GM12878 (cell line): Measurements from ENCODE around the gene FBN2. TPM values are rescaled to one million over a fixed set of nuclear protein-coding genes. Genes with fewer than 3 reads are reported as not detected.

Experiments
- ATAC-seq: fragments of 200-7000 bp; cut with Tn5 transposase; 3 replicates; pipeline ENCODE4 v1.9.1; 2020; ENCODE audit warnings: mild to moderate bottlenecking, moderate library complexity
- BruUV-seq: library from RNA; stranded (reverse); fragments of 400-500 nt; replicated peaks from 2 replicates; lab custom pipeline; 2021; lab: Mats Ljungman, UMichigan
- CTCF ChIA-PET: fragments of 300-600 bp; sonication (Branson Sonifier 250); formaldehyde crosslinking; extraction: SDS; loops from one replicate; lab custom pipeline; 2021; ENCODE audit warnings: inconsistent platforms; lab: Yijun Ruan, JAX
- POLR2A ChIA-PET: fragments of 350-600 bp; formaldehyde crosslinking; extraction: SDS; loops from one replicate; lab custom pipeline; 2021; ENCODE audit warnings: inconsistent platforms; lab: Charles Lee
- RAD21 ChIA-PET: fragments of 300-600 bp; sonication (Branson Sonifier 250); formaldehyde crosslinking; loops from one replicate; lab custom pipeline; 2023; ENCODE audit warnings: antibody characterized with exemption; ENCODE audit not compliant: unreplicated experiment; lab: Charles Lee
- SMC1A ChIA-PET: fragments of 300-600 bp; sonication (Branson Sonifier 250); formaldehyde crosslinking; loops from one replicate; lab custom pipeline; 2023; ENCODE audit not compliant: unreplicated experiment, uncharacterized antibody; lab: Charles Lee
- DNase-seq: peaks from one replicate; pipeline ENCODE4 v3.0.0-alpha.2; 2011; ENCODE audit warnings: low read depth, low spot score
- FAIRE-seq: peaks from 3 replicates; lab custom pipeline; 2011; peaks lifted over from hg19 to GRCh38; lab: Jason Lieb, UNC
- H2AFZ ChIP-seq: 2 replicates; pipeline ENCODE4 v1.6.0; 2011; ENCODE audit warnings: low read depth, low read length, control low read depth; ENCODE audit not compliant: control insufficient read depth
- H3K27ac ChIP-seq: 2 replicates; pipeline ENCODE4 v1.5.1; 2011; ENCODE audit warnings: control low read depth; ENCODE audit not compliant: control insufficient read depth, insufficient read depth
- H3K27me3 ChIP-seq, 2 experiments: replicated peaks in 1 of 2; 2 replicates each; pipeline versions ENCODE4 v1.6.0 to v1.6.1; 2011; ENCODE audit warnings: low read length in 1 of 2; ENCODE audit not compliant: control insufficient read depth in 2 of 2, insufficient read depth in 2 of 2
- H3K36me3 ChIP-seq, 2 experiments: 2 replicates each; pipeline ENCODE4 v1.5.1; 2011; ENCODE audit warnings: low read length in 1 of 2; ENCODE audit not compliant: control insufficient read depth in 2 of 2, insufficient read depth in 2 of 2
- H3K4me1 ChIP-seq: 2 replicates; pipeline ENCODE4 v1.6.1; 2011; ENCODE audit warnings: mild to moderate bottlenecking, low read length, moderate library complexity, mixed read lengths; ENCODE audit not compliant: control insufficient read depth, insufficient read depth
- H3K4me2 ChIP-seq: 2 replicates; pipeline ENCODE4 v1.6.0; 2011; ENCODE audit warnings: control low read depth; ENCODE audit not compliant: control insufficient read depth, insufficient read depth
- H3K4me3 ChIP-seq: fragments of 200-600 bp; sonication (generic); 2 replicates; pipeline ENCODE4 v1.5.1; 2016
- H3K79me2 ChIP-seq: 2 replicates; pipeline ENCODE4 v1.6.0; 2011; ENCODE audit warnings: low read length; ENCODE audit not compliant: control insufficient read depth, insufficient read depth
- H3K9ac ChIP-seq: 2 replicates; pipeline ENCODE4 v1.8.0; 2011; ENCODE audit warnings: low read length, control low read depth, mixed read lengths; ENCODE audit not compliant: control insufficient read depth, insufficient read depth
- H3K9me3 ChIP-seq: replicated peaks from 3 replicates; pipeline ENCODE4 v1.5.1; 2011; ENCODE audit warnings: mild to moderate bottlenecking, low read length; ENCODE audit not compliant: control insufficient read depth, insufficient read depth
- H4K20me1 ChIP-seq: 2 replicates; pipeline ENCODE4 v1.6.0; 2011; ENCODE audit not compliant: control insufficient read depth, insufficient read depth
- ETV6 ChIP-seq, 2 experiments: fragments of 450-650 bp in 1 of 2; IDR thresholded peaks in 1 of 2; conservative IDR thresholded peaks in 1 of 2; 2 replicates each; pipeline ENCODE4 v1.6.1; 2014; ENCODE audit warnings: antibody characterized with exemption in 1 of 2, borderline replicate concordance in 1 of 2, low read depth in 1 of 2, mild to moderate bottlenecking in 1 of 2, moderate library complexity in 1 of 2
- RAD21 ChIP-seq: IDR thresholded peaks from 2 replicates; pipeline ENCODE4 v1.6.1; 2011; ENCODE audit warnings: mild to moderate bottlenecking, low read depth, low read length, moderate library complexity; ENCODE audit not compliant: insufficient read depth
- SREBF1 ChIP-seq: IDR thresholded peaks from 2 replicates; pipeline ENCODE4 v1.6.1; 2012; ENCODE audit warnings: mild to moderate bottlenecking, low read length
- WGBS: methylation state at CpG from one replicate; pipeline ENCODE4 v1.1.6; 2016; ENCODE audit warnings: low lambda C conversion rate; ENCODE audit not compliant: insufficient replicate concordance, insufficient coverage; ENCODE audit errors: missing lambda C conversion rate; 5-methylcytosine and 5-hydroxymethylcytosine counted together
- in situ Hi-C: fragments of 300-500 bp; cut with MboI; formaldehyde crosslinking; loops from 9 replicates; pipeline ENCODE4 v1.14.3; 2018; ENCODE audit warnings: mixed read lengths
- intact Hi-C: fragments of 100-400 bp; cut with micrococcal nuclease; formaldehyde crosslinking; loops from one replicate; pipeline ENCODE4 v1.14.2; 2022; ENCODE audit not compliant: unreplicated experiment
- polyA plus RNA-seq, 11 experiments: library from polyadenylated mRNA; depleted of rRNA in 4 of 11; unstranded in 6 of 11; stranded (reverse) in 5 of 11; fragments of >200 nt; fragmentation: Nextera tagmentation in 4 of 11; fragmentation: Illumina TruSeq in 1 of 11; extraction: Ambion mirVana in 4 of 11; extraction: Trizol in 1 of 11; gene quantifications; 1 replicate in 1 of 11; 2 replicates in 10 of 11; pipeline versions ENCODE4 v1.2.1 to v1.2.3, GENCODE V29; 2011 to 2016; ENCODE audit warnings: inconsistent platforms in 2 of 11, missing spikeins in 2 of 11, low read depth in 1 of 11
- total RNA-seq, 4 experiments: library from RNA; depleted of rRNA in 3 of 4; stranded (reverse); fragments of >200 nt in 3 of 4; fragmentation: Illumina TruSeq in 1 of 4; extraction: Trizol in 1 of 4; gene quantifications; 2 replicates each; pipeline versions ENCODE4 v1.2.1 to v1.2.3, GENCODE V29; 2013 to 2021
- TF ChIP-seq, protein P1 (sequence below): fragments of 450-650 bp; formaldehyde crosslinking; IDR thresholded peaks from 2 replicates; pipeline ENCODE4 v1.5.0; 2022; ENCODE audit warnings: mild to moderate bottlenecking, missing genetic modification characterization

FBN2 gene
- total and polyA plus RNA-seq, 10 of the 15 experiments (the other 5 are each of a cell fraction or from before 2014, with no cell fraction given), result 0.01 to 0.98 (median 0.10) TPM; not detected in 3

GRCh38 chr5:128290152-128290858 lies 247.7 kb downstream of the FBN2 start:
- ATAC-seq (no peak), FAIRE-seq (no peak), DNase-seq (no peak)
- 0% methylated on average over 2 of the region's 2 CpGs for WGBS
- TF ChIP-seq, protein P1, sequence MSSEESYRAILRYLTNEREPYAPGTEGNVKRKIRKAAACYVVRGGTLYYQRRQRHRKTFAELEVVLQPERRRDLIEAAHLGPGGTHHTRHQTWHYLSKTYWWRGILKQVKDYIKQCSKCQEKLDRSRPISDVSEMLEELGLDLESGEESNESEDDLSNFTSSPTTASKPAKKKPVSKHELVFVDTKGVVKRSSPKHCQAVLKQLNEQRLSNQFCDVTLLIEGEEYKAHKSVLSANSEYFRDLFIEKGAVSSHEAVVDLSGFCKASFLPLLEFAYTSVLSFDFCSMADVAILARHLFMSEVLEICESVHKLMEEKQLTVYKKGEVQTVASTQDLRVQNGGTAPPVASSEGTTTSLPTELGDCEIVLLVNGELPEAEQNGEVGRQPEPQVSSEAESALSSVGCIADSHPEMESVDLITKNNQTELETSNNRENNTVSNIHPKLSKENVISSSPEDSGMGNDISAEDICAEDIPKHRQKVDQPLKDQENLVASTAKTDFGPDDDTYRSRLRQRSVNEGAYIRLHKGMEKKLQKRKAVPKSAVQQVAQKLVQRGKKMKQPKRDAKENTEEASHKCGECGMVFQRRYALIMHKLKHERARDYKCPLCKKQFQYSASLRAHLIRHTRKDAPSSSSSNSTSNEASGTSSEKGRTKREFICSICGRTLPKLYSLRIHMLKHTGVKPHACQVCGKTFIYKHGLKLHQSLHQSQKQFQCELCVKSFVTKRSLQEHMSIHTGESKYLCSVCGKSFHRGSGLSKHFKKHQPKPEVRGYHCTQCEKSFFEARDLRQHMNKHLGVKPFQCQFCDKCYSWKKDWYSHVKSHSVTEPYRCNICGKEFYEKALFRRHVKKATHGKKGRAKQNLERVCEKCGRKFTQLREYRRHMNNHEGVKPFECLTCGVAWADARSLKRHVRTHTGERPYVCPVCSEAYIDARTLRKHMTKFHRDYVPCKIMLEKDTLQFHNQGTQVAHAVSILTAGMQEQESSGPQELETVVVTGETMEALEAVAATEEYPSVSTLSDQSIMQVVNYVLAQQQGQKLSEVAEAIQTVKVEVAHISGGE (CRISPR knock-in tag), result no peak
- no peak for TF ChIP-seq RAD21
- TF ChIP-seq ETV6 (conservative IDR thresholded peaks at IDR 0.05 in 1 of 2, IDR thresholded peaks at IDR 0.05 in 1 of 2; ENCODE audit: borderline replicate concordance in 1 of 2, low read depth in 1 of 2), result no peak
- no peak for TF ChIP-seq SREBF1
- no peaks in the 10 kb centered on the region for H3K27me3 ChIP-seq
- ChIA-PET RAD21 (no interaction called here), SMC1A (interaction anchor here (1.1 to 1.4 kb wide), 3 partner anchors 11 to 68 kb away, joined by 3 to 5 read pairs (median 4); no protein-coding TSS in a partner anchor), POLR2A (no interaction called here), CTCF (interaction anchor here (1.0 kb wide), 1 partner anchor 16 kb away, joined by 3 read pairs; no protein-coding TSS in a partner anchor)
- no peaks in the 10 kb centered on the region for H3K36me3 ChIP-seq
- intact Hi-C loops (no loop called here), in situ Hi-C loops (no loop called here)
- no peak overlapping the region for H3K27ac ChIP-seq
- H3K4me3 ChIP-seq, result no peak overlapping the region
- no peak overlapping the region for H3K9ac ChIP-seq
- H3K4me2 ChIP-seq, result no peak overlapping the region
- H3K4me1 ChIP-seq, result no peaks in the 10 kb centered on the region
- no peaks in the 10 kb centered on the region for H4K20me1 ChIP-seq
- no peaks in the 10 kb centered on the region for H3K79me2 ChIP-seq
- no peak overlapping the region for H2AFZ ChIP-seq
- BruUV-seq, result no TSS peak
- no peaks in the 10 kb centered on the region for H3K9me3 ChIP-seq
